K562 (cell line): ENCODE measurements around the gene DENND4C. TPM values are rescaled to one million over a fixed set of nuclear protein-coding genes. Genes with fewer than 3 reads are reported as not detected.

ENCODE experiments used
- AFF4 ChIP-seq: sonication (generic); formaldehyde crosslinking; IDR thresholded peaks from 2 replicates; pipeline ENCODE4 v1.8.0; 2023; ENCODE audit warnings: mild to moderate bottlenecking, missing genetic modification reagents
- KLF1 ChIP-seq: fragments of 450-650 bp; IDR thresholded peaks from 2 replicates; pipeline ENCODE4 v1.6.1; 2016; ENCODE audit warnings: missing genetic modification characterization, missing compliant biosample characterization
- NFYB ChIP-seq: IDR thresholded peaks from 2 replicates; pipeline ENCODE4 v1.6.1; 2011; ENCODE audit warnings: mild to moderate bottlenecking, moderate library complexity; ENCODE audit not compliant: insufficient read length; ENCODE audit errors: extremely low read depth
- TFAP4 ChIP-seq: sonication (generic); formaldehyde crosslinking; IDR thresholded peaks from 2 replicates; pipeline ENCODE4 v1.8.0; 2022; ENCODE audit warnings: missing genetic modification reagents, mild to moderate bottlenecking, moderate library complexity, borderline replicate concordance
- ZBTB34 ChIP-seq: fragments of 250-450 bp; sonication (Bioruptor Pico); IDR thresholded peaks from 2 replicates; pipeline ENCODE4 v1.8.0; 2021; ENCODE audit warnings: mild to moderate bottlenecking, moderate library complexity
- ZBTB5 ChIP-seq: fragments of 450-650 bp; IDR thresholded peaks from 2 replicates; pipeline ENCODE4 v1.6.1; 2017; ENCODE audit warnings: antibody characterized with exemption
- ZNF263 ChIP-seq: sonication (generic); formaldehyde crosslinking; IDR thresholded peaks from 2 replicates; pipeline ENCODE4 v1.8.0; 2022; ENCODE audit warnings: mild to moderate bottlenecking, missing genetic modification reagents, borderline replicate concordance
- ZNF354B ChIP-seq: fragments of 250-450 bp; sonication (Bioruptor Pico); IDR thresholded peaks from 2 replicates; pipeline ENCODE4 v1.4.0; 2020
- ZNF780A ChIP-seq: fragments of 250-450 bp; sonication (Bioruptor Pico); IDR thresholded peaks from 2 replicates; pipeline ENCODE4 v1.5.0; 2021; ENCODE audit warnings: mild to moderate bottlenecking
- polyA plus RNA-seq, 8 experiments: library from polyadenylated mRNA; depleted of rRNA in 4 of 8; stranded (reverse) in 5 of 8; unstranded in 3 of 8; fragments of >200 nt; fragmentation: Nextera tagmentation in 2 of 8; fragmentation: Illumina TruSeq in 1 of 8; extraction: Ambion mirVana in 2 of 8; extraction: Trizol in 1 of 8; gene quantifications; 2 replicates each; pipeline versions ENCODE4 v1.2.1 to v1.2.3, GENCODE V29; 2011 to 2014; ENCODE audit warnings: inconsistent platforms in 1 of 8, missing spikeins in 1 of 8
- total RNA-seq, 7 experiments: library from RNA; depleted of rRNA in 6 of 7; stranded (reverse); fragments of >200 nt in 6 of 7; fragmentation: Illumina TruSeq in 2 of 7; extraction: Trizol in 2 of 7; gene quantifications; 2 replicates each; pipeline versions ENCODE4 v1.2.1 to v1.2.3, GENCODE V29; 2011 to 2021; ENCODE audit warnings: low replicate concordance in 1 of 7
- TF ChIP-seq, protein P1 (sequence below): fragments of 150-350 bp; IDR thresholded peaks from 2 replicates; pipeline ENCODE4 v1.6.1; 2014; ENCODE audit warnings: low read depth, mild to moderate bottlenecking, low read length, borderline replicate concordance
- TF ChIP-seq, protein P2 (sequence below), 2 experiments: fragments of 250-450 bp in 1 of 2; fragments of 450-650 bp in 1 of 2; sonication (Bioruptor Pico) in 1 of 2; IDR thresholded peaks; 2 replicates each; pipeline versions ENCODE4 v1.6.1 to v1.8.0; 2016 to 2021; ENCODE audit warnings: mild to moderate bottlenecking in 2 of 2, moderate library complexity in 2 of 2, missing compliant biosample characterization in 1 of 2, missing genetic modification characterization in 1 of 2

The DENND4C gene
- total and polyA plus RNA-seq, 9 of the 15 experiments (the other 6 are each of a cell fraction or from before 2014, with no cell fraction given), result 4.8 to 31.8 (median 13.9) TPM

- TF ChIP-seq, protein P1, sequence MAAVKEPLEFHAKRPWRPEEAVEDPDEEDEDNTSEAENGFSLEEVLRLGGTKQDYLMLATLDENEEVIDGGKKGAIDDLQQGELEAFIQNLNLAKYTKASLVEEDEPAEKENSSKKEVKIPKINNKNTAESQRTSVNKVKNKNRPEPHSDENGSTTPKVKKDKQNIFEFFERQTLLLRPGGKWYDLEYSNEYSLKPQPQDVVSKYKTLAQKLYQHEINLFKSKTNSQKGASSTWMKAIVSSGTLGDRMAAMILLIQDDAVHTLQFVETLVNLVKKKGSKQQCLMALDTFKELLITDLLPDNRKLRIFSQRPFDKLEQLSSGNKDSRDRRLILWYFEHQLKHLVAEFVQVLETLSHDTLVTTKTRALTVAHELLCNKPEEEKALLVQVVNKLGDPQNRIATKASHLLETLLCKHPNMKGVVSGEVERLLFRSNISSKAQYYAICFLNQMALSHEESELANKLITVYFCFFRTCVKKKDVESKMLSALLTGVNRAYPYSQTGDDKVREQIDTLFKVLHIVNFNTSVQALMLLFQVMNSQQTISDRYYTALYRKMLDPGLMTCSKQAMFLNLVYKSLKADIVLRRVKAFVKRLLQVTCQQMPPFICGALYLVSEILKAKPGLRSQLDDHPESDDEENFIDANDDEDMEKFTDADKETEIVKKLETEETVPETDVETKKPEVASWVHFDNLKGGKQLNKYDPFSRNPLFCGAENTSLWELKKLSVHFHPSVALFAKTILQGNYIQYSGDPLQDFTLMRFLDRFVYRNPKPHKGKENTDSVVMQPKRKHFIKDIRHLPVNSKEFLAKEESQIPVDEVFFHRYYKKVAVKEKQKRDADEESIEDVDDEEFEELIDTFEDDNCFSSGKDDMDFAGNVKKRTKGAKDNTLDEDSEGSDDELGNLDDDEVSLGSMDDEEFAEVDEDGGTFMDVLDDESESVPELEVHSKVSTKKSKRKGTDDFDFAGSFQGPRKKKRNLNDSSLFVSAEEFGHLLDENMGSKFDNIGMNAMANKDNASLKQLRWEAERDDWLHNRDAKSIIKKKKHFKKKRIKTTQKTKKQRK, result no peak
- peak; percentile 57; the same call in 1 of the 2 replicates for TF ChIP-seq KLF1
- peak; percentile 91 for TF ChIP-seq TFAP4 (CRISPR knock-in tag)
- TF ChIP-seq AFF4 (CRISPR knock-in tag), result no peak
- TF ChIP-seq ZBTB34, result no peak
- no peak for TF ChIP-seq ZNF354B (CRISPR knock-in tag)
- no peak for TF ChIP-seq NFYB
- TF ChIP-seq ZNF780A, result no peak
- TF ChIP-seq ZNF263 (CRISPR knock-in tag), result no peak
- TF ChIP-seq, protein P2, sequence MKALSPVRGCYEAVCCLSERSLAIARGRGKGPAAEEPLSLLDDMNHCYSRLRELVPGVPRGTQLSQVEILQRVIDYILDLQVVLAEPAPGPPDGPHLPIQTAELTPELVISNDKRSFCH (CRISPR knock-in tag; IDR thresholded peaks at IDR 0.05), result no peak
- TF ChIP-seq, protein P2 (tag; IDR thresholded peaks at IDR 0.05), result no peak
- no peak for TF ChIP-seq ZBTB5
These were observed 178.4 kb downstream of the DENND4C start, which contains the start of gene ACER2 (continued) for GRCh38 chr9:19408693-19409400.
